Measurements from ENCODE around the gene RAPGEF4. TPM values are rescaled to one million over a fixed set of nuclear protein-coding genes. Genes with fewer than 3 reads are reported as not detected.
"Not testable (repeated sequence)": the region's sequence is repeated elsewhere in the genome, so short reads cannot be mapped to it uniquely, and the experiment has no call there.

The RAPGEF4 gene
- total RNA-seq, 1 donor from 2014 or later, result 0.57 TPM

GRCh38 chr2:173032032-173032431, 296.4 kb downstream of the RAPGEF4 start:
- Mint-ChIP-seq H3K4me3 (ENCODE audit: unreplicated experiment) (no peak overlapping the region), H3K9me3 (ENCODE audit: low read depth) (no peaks in the 10 kb centered on the region), H3K27ac (ENCODE audit: unreplicated experiment) (no peak overlapping the region), H3K36me3 (ENCODE audit: low read depth) (no peaks in the 10 kb centered on the region), H3K4me1 (ENCODE audit: low read depth) (peaks cover 20% of the 10 kb centered on the region), H3K27me3 (ENCODE audit: low read depth) (no peaks in the 10 kb centered on the region)
- no peak for DNase-seq (ENCODE audit: low spot score)
- no peak for TF ChIP-seq CTCF (IDR thresholded peaks at IDR 0.05)

GRCh38 chr2:173033084-173033483, 297.4 kb downstream of the RAPGEF4 start:
- H3K4me3 Mint-ChIP-seq (ENCODE audit: unreplicated experiment), result no peak overlapping the region
- no peak overlapping the region for H3K27ac Mint-ChIP-seq (ENCODE audit: unreplicated experiment)
- no peak for TF ChIP-seq CTCF (IDR thresholded peaks at IDR 0.05)
- H3K27me3 Mint-ChIP-seq (ENCODE audit: low read depth), result no peaks in the 10 kb centered on the region
- DNase-seq (ENCODE audit: low spot score), result no peak
- H3K4me1 Mint-ChIP-seq (ENCODE audit: low read depth), result peaks cover 11% of the 10 kb centered on the region
- no peaks in the 10 kb centered on the region for H3K9me3 Mint-ChIP-seq (ENCODE audit: low read depth)
- no peaks in the 10 kb centered on the region for H3K36me3 Mint-ChIP-seq (ENCODE audit: low read depth)

GRCh38 chr2:173034143-173034542, 298.5 kb downstream of the RAPGEF4 start:
- Mint-ChIP-seq H3K27ac (ENCODE audit: unreplicated experiment) (no peak overlapping the region), H3K27me3 (ENCODE audit: low read depth) (no peaks in the 10 kb centered on the region)
- DNase-seq (ENCODE audit: low spot score), result no peak

GRCh38 chr2:173037245-173038120, 301.8 kb downstream of the RAPGEF4 start:
- Mint-ChIP-seq H3K9me3 (ENCODE audit: low read depth) (no peaks in the 10 kb centered on the region), H3K36me3 (ENCODE audit: low read depth) (no peaks in the 10 kb centered on the region), H3K27me3 (ENCODE audit: low read depth) (no peaks in the 10 kb centered on the region), H3K4me3 (ENCODE audit: unreplicated experiment) (no peak overlapping the region), H3K4me1 (ENCODE audit: low read depth) (no peaks in the 10 kb centered on the region), H3K27ac (ENCODE audit: unreplicated experiment) (no peak overlapping the region)
- DNase-seq (ENCODE audit: low spot score), result no peak
- no peak for TF ChIP-seq CTCF (IDR thresholded peaks at IDR 0.05)

More at GRCh38 chr2:173034143-173034542, 298.5 kb downstream of the RAPGEF4 start:
- Mint-ChIP-seq H3K9me3 (ENCODE audit: low read depth) (no peaks in the 10 kb centered on the region), H3K36me3 (ENCODE audit: low read depth) (no peaks in the 10 kb centered on the region), H3K4me3 (ENCODE audit: unreplicated experiment) (no peak overlapping the region), H3K4me1 (ENCODE audit: low read depth) (no peaks in the 10 kb centered on the region)
- no peak for TF ChIP-seq CTCF (IDR thresholded peaks at IDR 0.05)

DNA sequence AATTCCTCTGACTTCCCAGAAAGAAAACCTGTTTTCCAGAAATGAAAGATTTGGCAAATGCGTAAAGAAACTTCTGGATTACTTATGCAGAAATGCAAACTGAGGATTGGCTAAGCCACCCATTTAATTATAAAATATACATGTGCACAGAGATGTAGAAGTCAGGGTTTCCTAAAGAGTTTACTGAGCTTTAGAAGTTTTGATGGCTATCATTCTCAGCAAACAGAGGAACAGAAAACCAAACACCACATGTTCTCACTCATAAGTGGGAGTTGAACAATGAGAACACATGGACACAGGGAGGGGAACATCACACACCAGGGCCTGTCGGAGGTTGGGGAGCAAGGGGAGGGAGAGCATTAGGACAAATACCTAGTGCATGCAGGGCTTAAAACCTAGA, 302.6 kb downstream of the RAPGEF4 start:
- H3K27ac Mint-ChIP-seq (ENCODE audit: unreplicated experiment); H3K36me3 Mint-ChIP-seq (ENCODE audit: low read depth); H3K4me1 Mint-ChIP-seq (ENCODE audit: low read depth); DNase-seq (ENCODE audit: low spot score); H3K27me3 Mint-ChIP-seq (ENCODE audit: low read depth); H3K9me3 Mint-ChIP-seq (ENCODE audit: low read depth); H3K4me3 Mint-ChIP-seq (ENCODE audit: unreplicated experiment): not testable (repeated sequence)

GRCh38 chr2:173040729-173041128, 305.1 kb downstream of the RAPGEF4 start:
- H3K27me3 Mint-ChIP-seq (ENCODE audit: low read depth), result no peaks in the 10 kb centered on the region
- H3K4me3 Mint-ChIP-seq (ENCODE audit: unreplicated experiment), result no peak overlapping the region
- H3K27ac Mint-ChIP-seq (ENCODE audit: unreplicated experiment), result no peak overlapping the region
- DNase-seq (ENCODE audit: low spot score), result no peak
- H3K4me1 Mint-ChIP-seq (ENCODE audit: low read depth), result peaks cover 8% of the 10 kb centered on the region
- no peak for TF ChIP-seq CTCF (IDR thresholded peaks at IDR 0.05)
- H3K36me3 Mint-ChIP-seq (ENCODE audit: low read depth), result no peaks in the 10 kb centered on the region
- H3K9me3 Mint-ChIP-seq (ENCODE audit: low read depth), result no peaks in the 10 kb centered on the region
